Measurements from ENCODE around the gene KLHDC4.
"Not testable (repeated sequence)": the region's sequence is repeated elsewhere in the genome, so short reads cannot be mapped to it uniquely, and the experiment has no call there.

The KLHDC4 gene

GRCh38 chr16:87765776-87766484, at the start of gene KLHDC4:
Gene KLHDC4 (minus strand): TSS chr16:87765986. CDS start chr16:87765890, 96 bp downstream.
- peak; percentile 98 for DNase-seq

GRCh38 chr16:87815567-87815966, 49.8 kb upstream of the KLHDC4 start:
- peak; percentile 38 for DNase-seq

- DNase-seq: no peak
Observed at GRCh38 chr16:87812200-87812656, 46.4 kb upstream of the KLHDC4 start.

- DNase-seq: not testable (repeated sequence)
Observed at GRCh38 chr16:87811454-87811853, 45.7 kb upstream of the KLHDC4 start.

- DNase-seq: no peak
Observed at GRCh38 chr16:87809150-87809902, 43.5 kb upstream of the KLHDC4 start.

- no peak for DNase-seq
Observed at GRCh38 chr16:87808108-87808507, 42.3 kb upstream of the KLHDC4 start.

- peak; percentile 74 for DNase-seq
Observed at GRCh38 chr16:87806641-87807546, 41.1 kb upstream of the KLHDC4 start.

- DNase-seq: no peak
Observed at GRCh38 chr16:87806261-87806640, 40.5 kb upstream of the KLHDC4 start.

GRCh38 chr16:87803385-87803784, 37.6 kb upstream of the KLHDC4 start:
- no peak for DNase-seq

GRCh38 chr16:87802670-87803069, 36.9 kb upstream of the KLHDC4 start:
- no peak for DNase-seq

- no peak for DNase-seq
Observed at GRCh38 chr16:87801679-87802259, 36.0 kb upstream of the KLHDC4 start.

GRCh38 chr16:87800497-87800896, 34.7 kb upstream of the KLHDC4 start:
- no peak for DNase-seq

GRCh38 chr16:87795336-87795735, 29.6 kb upstream of the KLHDC4 start:
- no peak for DNase-seq

GRCh38 chr16:87794485-87795078, 28.8 kb upstream of the KLHDC4 start:
- DNase-seq: no peak

- no peak for DNase-seq
Observed at GRCh38 chr16:87792205-87792565, 26.4 kb upstream of the KLHDC4 start.

- no peak for DNase-seq
Observed at GRCh38 chr16:87791295-87792204, 25.8 kb upstream of the KLHDC4 start.

- no peak for DNase-seq
Observed at GRCh38 chr16:87790292-87791100, 24.7 kb upstream of the KLHDC4 start.

- DNase-seq: no peak
Observed at GRCh38 chr16:87789437-87790291, 23.9 kb upstream of the KLHDC4 start.

- DNase-seq: not testable (repeated sequence)
Observed at GRCh38 chr16:87788730-87789436, 23.1 kb upstream of the KLHDC4 start.

Data from retina (tissue), 1 donor.